Tibial nerve (tissue), 4 donors: ENCODE data around the gene RBM20.

ENCODE experiments used
- EP300 ChIP-seq, 2 donors: sonication (generic); formaldehyde crosslinking; IDR thresholded peaks; one replicate each; pipeline ENCODE4 v1.6.1; 2017; ENCODE audit warnings: antibody characterized with exemption in 2 of 2, mild to moderate bottlenecking in 1 of 2
- POLR2A ChIP-seq, 2 donors: fragments of 450-650 bp; IDR thresholded peaks; one replicate each; pipeline ENCODE4 v1.6.1; 2017; ENCODE audit warnings: antibody characterized with exemption in 2 of 2, mild to moderate bottlenecking in 2 of 2, moderate library complexity in 2 of 2
- TF ChIP-seq, protein P1 (sequence below), 5 experiments: fragments of 200-600 bp in 3 of 5; fragments of 450-650 bp in 2 of 5; sonication (generic) in 3 of 5; IDR thresholded peaks; one replicate each; pipeline ENCODE4 v1.5.1; 2016 to 2019; ENCODE audit warnings: antibody characterized with exemption in 5 of 5, mild to moderate bottlenecking in 3 of 5, moderate library complexity in 2 of 5

DNA sequence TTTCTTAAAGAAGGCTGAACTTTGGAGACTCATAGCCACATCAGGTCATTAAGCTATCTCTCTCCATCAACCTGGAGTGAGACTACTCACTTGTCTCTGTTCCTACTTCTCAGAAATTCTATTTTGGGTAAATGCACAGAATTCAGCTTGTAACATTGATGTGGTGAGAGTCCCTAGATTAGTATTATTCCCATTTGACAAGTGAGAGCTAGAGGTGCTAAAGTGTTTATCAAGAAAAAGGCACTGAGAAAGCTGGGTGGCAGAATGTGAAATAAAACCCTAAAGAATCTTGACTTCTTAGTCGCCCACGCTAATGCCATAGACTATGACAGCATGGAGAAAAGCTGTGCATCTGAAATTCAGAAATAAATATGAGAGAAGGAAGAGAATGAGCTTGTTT, 154.2 kb downstream of the RBM20 start:
- TF ChIP-seq, protein P1, sequence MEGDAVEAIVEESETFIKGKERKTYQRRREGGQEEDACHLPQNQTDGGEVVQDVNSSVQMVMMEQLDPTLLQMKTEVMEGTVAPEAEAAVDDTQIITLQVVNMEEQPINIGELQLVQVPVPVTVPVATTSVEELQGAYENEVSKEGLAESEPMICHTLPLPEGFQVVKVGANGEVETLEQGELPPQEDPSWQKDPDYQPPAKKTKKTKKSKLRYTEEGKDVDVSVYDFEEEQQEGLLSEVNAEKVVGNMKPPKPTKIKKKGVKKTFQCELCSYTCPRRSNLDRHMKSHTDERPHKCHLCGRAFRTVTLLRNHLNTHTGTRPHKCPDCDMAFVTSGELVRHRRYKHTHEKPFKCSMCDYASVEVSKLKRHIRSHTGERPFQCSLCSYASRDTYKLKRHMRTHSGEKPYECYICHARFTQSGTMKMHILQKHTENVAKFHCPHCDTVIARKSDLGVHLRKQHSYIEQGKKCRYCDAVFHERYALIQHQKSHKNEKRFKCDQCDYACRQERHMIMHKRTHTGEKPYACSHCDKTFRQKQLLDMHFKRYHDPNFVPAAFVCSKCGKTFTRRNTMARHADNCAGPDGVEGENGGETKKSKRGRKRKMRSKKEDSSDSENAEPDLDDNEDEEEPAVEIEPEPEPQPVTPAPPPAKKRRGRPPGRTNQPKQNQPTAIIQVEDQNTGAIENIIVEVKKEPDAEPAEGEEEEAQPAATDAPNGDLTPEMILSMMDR (IDR thresholded peaks at IDR 0.05) = no peak
- TF ChIP-seq POLR2A (IDR thresholded peaks at IDR 0.05) (no peak), EP300 (IDR thresholded peaks at IDR 0.05) (no peak)
